ENCODE results near the gene ZNF407. TPM values are rescaled to one million over a fixed set of nuclear protein-coding genes. Genes with fewer than 3 reads are reported as not detected.

Gene ZNF407
- total and polyA plus RNA-seq, 2 experiments from 2014 or later = 2.1 to 10.4 TPM

DNA sequence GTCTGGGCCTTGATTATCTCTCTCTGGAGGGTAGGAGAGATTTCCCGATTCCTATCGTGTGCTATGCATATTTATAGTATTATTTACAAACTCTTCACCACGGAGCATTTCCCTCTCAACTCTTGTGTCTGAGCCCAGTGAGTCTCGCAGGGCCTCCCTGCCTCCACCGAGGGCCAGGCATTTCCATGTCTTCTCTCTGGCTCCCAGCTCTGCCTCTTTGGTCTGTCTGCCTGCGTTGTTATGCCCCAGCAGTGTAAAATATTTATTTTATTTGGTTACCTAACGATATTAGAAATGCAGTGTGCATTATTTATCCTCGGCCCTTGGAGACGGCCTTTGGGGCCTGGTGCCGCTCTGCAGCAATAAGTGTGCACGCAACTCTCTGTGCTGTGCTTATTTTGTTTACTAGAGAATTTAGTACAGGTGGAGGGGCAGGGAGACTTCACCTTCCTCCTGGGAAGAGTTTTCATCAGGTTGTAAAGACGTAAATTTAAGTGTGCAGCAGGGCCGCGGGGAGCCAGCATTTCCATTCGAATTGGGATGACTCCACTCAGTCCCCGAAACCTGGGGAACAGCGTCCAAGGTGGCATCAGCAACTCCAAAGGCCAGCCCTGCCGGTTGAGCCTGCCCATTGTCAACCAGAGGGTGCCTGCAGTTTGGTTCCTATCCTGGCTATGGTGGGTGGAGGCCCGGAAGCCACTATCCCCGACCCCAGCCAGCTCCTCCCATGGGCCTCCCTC is 511.1 kb downstream of the ZNF407 start (continued):
- TF ChIP-seq EZH2 (IDR thresholded peaks at IDR 0.05; ENCODE audit: low read depth, unreplicated experiment) (no peak), CREB1 (CRISPR knock-in tag; IDR thresholded peaks at IDR 0.05; ENCODE audit: low read depth) (no peak), JUNB (IDR thresholded peaks at IDR 0.05; ENCODE audit: unreplicated experiment) (no peak), ZNF114 (CRISPR knock-in tag; IDR thresholded peaks at IDR 0.05) (no peak), EZH2phosphoT487 (IDR thresholded peaks at IDR 0.05; ENCODE audit: unreplicated experiment) (no peak), STAT1 (IDR thresholded peaks at IDR 0.05; ENCODE audit: unreplicated experiment) (no peak), POLR2AphosphoS5 (IDR thresholded peaks at IDR 0.05; ENCODE audit: low read depth) (no peak)

DNA sequence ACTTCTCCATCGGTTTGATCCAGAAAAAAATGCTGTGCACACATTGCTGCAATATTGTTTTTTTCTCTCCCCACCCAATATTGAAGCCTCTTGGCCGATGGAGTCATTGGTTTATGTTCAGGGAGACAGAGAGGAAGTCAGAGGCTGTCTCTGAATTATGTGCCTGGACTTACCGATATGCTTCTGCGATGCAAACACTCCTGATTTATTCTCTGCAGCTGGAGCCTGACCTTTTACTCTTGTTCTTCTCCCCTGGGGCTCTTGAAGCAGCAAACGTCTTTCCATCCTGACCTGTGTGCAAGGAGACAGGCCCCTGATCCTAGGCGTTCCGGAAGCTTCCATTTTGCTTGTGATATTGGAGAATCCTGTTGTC is 511.6 kb downstream of the ZNF407 start:
- H3K27me3 Mint-ChIP-seq (ENCODE audit: insufficient read depth, low read depth, poor library complexity) = peaks cover 2% of the 10 kb centered on the region
- Histone ChIP-seq H3K36me3 (ENCODE audit: insufficient read depth) (no peaks in the 10 kb centered on the region), H3K4me1 (ENCODE audit: insufficient read depth) (no peaks in the 10 kb centered on the region), H3K27ac (ENCODE audit: low read depth) (no peak overlapping the region), H3K27me3 (ENCODE audit: insufficient read depth) (no peaks in the 10 kb centered on the region), H3K4me3 (no peak overlapping the region), H4K20me1 (replicated peaks; ENCODE audit: insufficient read depth) (no peaks in the 10 kb centered on the region), H2AFZ (no peak overlapping the region), H3K9me2 (ENCODE audit: insufficient read depth) (no peaks in the 10 kb centered on the region), H3K79me2 (replicated peaks; ENCODE audit: insufficient read depth) (no peaks in the 10 kb centered on the region), H3F3A (replicated peaks; ENCODE audit: low read depth) (no peaks in the 10 kb centered on the region), H3K4me2 (no peak overlapping the region)
- no peak overlapping the region for H3K4me3 Mint-ChIP-seq
- no peak for TF ChIP-seq NANOG (IDR thresholded peaks at IDR 0.05; ENCODE audit: borderline replicate concordance)
- TF ChIP-seq, protein P1, sequence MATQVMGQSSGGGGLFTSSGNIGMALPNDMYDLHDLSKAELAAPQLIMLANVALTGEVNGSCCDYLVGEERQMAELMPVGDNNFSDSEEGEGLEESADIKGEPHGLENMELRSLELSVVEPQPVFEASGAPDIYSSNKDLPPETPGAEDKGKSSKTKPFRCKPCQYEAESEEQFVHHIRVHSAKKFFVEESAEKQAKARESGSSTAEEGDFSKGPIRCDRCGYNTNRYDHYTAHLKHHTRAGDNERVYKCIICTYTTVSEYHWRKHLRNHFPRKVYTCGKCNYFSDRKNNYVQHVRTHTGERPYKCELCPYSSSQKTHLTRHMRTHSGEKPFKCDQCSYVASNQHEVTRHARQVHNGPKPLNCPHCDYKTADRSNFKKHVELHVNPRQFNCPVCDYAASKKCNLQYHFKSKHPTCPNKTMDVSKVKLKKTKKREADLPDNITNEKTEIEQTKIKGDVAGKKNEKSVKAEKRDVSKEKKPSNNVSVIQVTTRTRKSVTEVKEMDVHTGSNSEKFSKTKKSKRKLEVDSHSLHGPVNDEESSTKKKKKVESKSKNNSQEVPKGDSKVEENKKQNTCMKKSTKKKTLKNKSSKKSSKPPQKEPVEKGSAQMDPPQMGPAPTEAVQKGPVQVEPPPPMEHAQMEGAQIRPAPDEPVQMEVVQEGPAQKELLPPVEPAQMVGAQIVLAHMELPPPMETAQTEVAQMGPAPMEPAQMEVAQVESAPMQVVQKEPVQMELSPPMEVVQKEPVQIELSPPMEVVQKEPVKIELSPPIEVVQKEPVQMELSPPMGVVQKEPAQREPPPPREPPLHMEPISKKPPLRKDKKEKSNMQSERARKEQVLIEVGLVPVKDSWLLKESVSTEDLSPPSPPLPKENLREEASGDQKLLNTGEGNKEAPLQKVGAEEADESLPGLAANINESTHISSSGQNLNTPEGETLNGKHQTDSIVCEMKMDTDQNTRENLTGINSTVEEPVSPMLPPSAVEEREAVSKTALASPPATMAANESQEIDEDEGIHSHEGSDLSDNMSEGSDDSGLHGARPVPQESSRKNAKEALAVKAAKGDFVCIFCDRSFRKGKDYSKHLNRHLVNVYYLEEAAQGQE (IDR thresholded peaks at IDR 0.05; ENCODE audit: unreplicated experiment) = no peak
- TF ChIP-seq CREB1 (CRISPR knock-in tag; IDR thresholded peaks at IDR 0.05; ENCODE audit: low read depth) = no peak
- TF ChIP-seq POLR2AphosphoS5 (IDR thresholded peaks at IDR 0.05; ENCODE audit: low read depth) = no peak
- TF ChIP-seq, protein P2, sequence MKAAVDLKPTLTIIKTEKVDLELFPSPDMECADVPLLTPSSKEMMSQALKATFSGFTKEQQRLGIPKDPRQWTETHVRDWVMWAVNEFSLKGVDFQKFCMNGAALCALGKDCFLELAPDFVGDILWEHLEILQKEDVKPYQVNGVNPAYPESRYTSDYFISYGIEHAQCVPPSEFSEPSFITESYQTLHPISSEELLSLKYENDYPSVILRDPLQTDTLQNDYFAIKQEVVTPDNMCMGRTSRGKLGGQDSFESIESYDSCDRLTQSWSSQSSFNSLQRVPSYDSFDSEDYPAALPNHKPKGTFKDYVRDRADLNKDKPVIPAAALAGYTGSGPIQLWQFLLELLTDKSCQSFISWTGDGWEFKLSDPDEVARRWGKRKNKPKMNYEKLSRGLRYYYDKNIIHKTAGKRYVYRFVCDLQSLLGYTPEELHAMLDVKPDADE (IDR thresholded peaks at IDR 0.05) = no peak
- TF ChIP-seq, protein P3, sequence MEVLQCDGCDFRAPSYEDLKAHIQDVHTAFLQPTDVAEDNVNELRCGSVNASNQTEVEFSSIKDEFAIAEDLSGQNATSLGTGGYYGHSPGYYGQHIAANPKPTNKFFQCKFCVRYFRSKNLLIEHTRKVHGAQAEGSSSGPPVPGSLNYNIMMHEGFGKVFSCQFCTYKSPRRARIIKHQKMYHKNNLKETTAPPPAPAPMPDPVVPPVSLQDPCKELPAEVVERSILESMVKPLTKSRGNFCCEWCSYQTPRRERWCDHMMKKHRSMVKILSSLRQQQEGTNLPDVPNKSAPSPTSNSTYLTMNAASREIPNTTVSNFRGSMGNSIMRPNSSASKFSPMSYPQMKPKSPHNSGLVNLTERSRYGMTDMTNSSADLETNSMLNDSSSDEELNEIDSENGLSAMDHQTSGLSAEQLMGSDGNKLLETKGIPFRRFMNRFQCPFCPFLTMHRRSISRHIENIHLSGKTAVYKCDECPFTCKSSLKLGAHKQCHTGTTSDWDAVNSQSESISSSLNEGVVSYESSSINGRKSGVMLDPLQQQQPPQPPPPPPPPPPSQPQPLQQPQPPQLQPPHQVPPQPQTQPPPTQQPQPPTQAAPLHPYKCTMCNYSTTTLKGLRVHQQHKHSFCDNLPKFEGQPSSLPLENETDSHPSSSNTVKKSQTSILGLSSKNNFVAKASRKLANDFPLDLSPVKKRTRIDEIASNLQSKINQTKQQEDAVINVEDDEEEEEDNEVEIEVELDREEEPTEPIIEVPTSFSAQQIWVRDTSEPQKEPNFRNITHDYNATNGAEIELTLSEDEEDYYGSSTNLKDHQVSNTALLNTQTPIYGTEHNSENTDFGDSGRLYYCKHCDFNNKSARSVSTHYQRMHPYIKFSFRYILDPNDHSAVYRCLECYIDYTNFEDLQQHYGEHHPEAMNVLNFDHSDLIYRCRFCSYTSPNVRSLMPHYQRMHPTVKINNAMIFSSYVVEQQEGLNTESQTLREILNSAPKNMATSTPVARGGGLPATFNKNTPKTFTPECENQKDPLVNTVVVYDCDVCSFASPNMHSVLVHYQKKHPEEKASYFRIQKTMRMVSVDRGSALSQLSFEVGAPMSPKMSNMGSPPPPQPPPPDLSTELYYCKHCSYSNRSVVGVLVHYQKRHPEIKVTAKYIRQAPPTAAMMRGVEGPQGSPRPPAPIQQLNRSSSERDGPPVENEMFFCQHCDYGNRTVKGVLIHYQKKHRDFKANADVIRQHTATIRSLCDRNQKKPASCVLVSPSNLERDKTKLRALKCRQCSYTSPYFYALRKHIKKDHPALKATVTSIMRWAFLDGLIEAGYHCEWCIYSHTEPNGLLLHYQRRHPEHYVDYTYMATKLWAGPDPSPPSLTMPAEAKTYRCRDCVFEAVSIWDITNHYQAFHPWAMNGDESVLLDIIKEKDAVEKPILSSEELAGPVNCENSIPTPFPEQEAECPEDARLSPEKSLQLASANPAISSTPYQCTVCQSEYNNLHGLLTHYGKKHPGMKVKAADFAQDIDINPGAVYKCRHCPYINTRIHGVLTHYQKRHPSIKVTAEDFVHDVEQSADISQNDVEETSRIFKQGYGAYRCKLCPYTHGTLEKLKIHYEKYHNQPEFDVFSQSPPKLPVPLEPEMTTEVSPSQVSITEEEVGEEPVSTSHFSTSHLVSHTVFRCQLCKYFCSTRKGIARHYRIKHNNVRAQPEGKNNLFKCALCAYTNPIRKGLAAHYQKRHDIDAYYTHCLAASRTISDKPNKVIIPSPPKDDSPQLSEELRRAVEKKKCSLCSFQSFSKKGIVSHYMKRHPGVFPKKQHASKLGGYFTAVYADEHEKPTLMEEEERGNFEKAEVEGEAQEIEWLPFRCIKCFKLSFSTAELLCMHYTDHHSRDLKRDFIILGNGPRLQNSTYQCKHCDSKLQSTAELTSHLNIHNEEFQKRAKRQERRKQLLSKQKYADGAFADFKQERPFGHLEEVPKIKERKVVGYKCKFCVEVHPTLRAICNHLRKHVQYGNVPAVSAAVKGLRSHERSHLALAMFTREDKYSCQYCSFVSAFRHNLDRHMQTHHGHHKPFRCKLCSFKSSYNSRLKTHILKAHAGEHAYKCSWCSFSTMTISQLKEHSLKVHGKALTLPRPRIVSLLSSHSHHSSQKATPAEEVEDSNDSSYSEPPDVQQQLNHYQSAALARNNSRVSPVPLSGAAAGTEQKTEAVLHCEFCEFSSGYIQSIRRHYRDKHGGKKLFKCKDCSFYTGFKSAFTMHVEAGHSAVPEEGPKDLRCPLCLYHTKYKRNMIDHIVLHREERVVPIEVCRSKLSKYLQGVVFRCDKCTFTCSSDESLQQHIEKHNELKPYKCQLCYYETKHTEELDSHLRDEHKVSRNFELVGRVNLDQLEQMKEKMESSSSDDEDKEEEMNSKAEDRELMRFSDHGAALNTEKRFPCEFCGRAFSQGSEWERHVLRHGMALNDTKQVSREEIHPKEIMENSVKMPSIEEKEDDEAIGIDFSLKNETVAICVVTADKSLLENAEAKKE (CRISPR knock-in tag; IDR thresholded peaks at IDR 0.05) = no peak
- TF ChIP-seq ZNF331 (CRISPR knock-in tag; IDR thresholded peaks at IDR 0.05; ENCODE audit: low read depth) = no peak
- no peak for TF ChIP-seq JUNB (IDR thresholded peaks at IDR 0.05; ENCODE audit: unreplicated experiment)
- no peak for TF ChIP-seq ZNF114 (CRISPR knock-in tag; IDR thresholded peaks at IDR 0.05)
- TF ChIP-seq STAT1 (IDR thresholded peaks at IDR 0.05; ENCODE audit: unreplicated experiment) = no peak
- no peak for TF ChIP-seq EZH2 (IDR thresholded peaks at IDR 0.05; ENCODE audit: low read depth, unreplicated experiment)
- peaks cover 7% of the 10 kb centered on the region for H3K4me1 Mint-ChIP-seq
- no peak overlapping the region for H3K27ac Mint-ChIP-seq
- H3K9me3 Mint-ChIP-seq = no peaks in the 10 kb centered on the region
- DNase-seq (ENCODE audit: low spot score) (no peak), ATAC-seq (no peak)
- H3K36me3 Mint-ChIP-seq (ENCODE audit: low read depth) = no peaks in the 10 kb centered on the region
